Non-pigmented ciliary epithelial cell (primary cell): ENCODE data around the gene OR10J1.
"Not testable (repeated sequence)": the region's sequence is repeated elsewhere in the genome, so short reads cannot be mapped to it uniquely, and the experiment has no call there.

Source experiments
- DNase-seq: peaks from one replicate; pipeline ENCODE4 v3.0.0-alpha.2; 2010; ENCODE audit warnings: low read depth

Gene OR10J1, protein sequence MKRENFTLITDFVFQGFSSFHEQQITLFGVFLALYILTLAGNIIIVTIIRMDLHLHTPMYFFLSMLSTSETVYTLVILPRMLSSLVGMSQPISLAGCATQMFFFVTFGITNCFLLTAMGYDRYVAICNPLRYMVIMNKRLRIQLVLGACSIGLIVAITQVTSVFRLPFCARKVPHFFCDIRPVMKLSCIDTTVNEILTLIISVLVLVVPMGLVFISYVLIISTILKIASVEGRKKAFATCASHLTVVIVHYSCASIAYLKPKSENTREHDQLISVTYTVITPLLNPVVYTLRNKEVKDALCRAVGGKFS

DNA sequence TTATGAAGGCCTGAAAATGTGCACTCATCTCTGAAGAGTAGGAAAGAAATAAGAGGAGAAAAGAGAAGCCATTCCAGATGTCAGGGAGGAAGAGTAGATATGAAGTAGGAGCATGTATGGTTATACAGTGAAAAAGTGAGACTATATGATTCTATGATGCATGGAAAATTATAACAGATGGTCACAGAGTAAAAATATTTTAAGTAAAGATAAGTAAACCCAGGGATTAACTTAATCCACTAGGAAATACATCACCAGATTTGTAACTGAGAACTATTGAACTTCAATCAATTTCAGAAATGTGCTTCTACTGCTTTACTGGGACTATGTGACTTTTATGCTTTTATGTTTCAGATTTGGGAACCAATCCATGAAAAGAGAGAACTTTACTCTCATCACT, at the start of gene OR10J1:
OR10J1 (plus strand) TSS at position 301 of the 400 bp plus-strand sequence; CDS start at position 371, 70 bp downstream.
- DNase-seq, result no peak

DNA sequence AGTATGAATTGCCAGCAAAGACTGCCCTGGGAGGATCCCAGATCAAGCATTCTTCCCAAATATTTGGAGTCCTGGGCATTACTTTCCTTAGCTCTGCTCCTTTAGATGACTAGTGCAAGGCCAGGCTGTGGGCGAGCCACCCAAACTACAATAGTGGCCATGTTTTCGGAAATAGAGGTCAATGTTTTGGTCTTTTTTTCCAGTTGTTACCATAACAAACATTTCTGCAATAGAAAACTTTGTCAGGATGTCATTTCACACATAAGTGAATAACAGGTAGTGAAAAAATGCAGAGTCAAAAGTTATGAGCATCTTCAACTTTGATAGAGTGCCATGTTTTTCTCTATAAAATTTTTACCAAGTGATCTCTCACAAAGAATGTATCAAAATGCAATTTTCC, 32.7 kb upstream of the OR10J1 start:
- no peak for DNase-seq

DNA sequence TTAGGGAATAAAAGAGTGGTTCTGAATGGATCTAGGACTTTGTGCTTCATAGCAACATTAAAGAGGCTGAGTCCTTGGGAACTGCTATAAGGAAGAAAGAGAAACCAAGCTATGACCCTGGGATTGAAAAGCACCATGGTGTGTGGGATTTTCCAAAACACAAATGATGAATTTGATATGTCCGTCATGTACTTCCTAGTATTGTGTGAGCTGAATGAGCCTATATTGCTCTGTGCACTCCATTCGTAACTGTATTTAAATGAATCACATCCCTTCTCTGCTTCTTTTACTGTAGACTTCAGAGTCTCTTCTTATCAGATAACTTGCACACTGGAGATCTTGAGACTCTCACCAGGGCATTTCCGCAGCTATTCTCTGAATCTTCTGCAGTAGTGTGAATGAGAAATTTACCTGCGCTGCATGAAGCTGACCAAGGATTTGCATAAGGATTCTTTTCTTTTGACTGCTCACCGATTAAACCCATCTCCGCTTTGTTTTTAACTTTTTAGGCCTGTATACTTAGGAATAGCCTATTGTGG, 30.6 kb upstream of the OR10J1 start:
- DNase-seq, result no peak

DNA sequence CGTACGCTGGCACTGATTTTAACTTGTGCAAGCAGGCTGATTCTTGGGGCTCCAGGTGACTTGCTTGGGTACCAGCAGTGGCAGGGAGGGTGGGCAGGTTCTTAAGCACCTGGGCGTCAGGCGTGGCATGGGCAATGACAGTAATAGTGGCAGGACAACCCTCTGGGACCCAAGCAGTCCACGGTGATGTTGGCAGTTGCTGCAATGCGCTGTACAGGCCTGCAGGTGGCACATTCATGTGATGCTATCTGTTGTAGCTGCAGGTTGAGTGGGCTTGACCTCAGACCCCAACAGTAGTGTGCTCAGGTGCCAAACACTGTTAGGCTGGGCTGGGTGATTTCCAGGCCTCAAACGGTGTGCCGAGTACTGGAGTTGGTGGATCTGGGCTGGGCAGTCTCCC, 17.7 kb upstream of the OR10J1 start:
- no peak for DNase-seq

DNA sequence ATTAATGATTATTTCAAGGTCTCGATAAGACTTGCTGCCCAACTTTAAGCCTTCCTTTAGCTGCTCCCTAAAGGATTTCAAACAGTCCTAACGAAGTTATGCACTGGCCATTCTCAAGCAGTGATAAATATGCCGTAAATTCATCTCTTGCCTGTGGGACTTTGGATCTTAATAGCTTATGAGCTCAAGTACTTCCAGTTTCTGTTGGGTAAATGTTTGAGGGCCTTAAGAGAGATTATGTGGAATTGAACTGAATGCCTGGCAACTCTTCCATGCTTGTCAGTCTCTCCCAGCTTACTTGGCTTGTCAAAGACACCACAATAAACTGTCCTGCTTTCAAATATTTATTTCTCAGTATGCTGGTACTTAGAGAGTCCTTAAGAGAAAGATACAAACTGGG, 11.0 kb upstream of the OR10J1 start:
- no peak for DNase-seq

DNA sequence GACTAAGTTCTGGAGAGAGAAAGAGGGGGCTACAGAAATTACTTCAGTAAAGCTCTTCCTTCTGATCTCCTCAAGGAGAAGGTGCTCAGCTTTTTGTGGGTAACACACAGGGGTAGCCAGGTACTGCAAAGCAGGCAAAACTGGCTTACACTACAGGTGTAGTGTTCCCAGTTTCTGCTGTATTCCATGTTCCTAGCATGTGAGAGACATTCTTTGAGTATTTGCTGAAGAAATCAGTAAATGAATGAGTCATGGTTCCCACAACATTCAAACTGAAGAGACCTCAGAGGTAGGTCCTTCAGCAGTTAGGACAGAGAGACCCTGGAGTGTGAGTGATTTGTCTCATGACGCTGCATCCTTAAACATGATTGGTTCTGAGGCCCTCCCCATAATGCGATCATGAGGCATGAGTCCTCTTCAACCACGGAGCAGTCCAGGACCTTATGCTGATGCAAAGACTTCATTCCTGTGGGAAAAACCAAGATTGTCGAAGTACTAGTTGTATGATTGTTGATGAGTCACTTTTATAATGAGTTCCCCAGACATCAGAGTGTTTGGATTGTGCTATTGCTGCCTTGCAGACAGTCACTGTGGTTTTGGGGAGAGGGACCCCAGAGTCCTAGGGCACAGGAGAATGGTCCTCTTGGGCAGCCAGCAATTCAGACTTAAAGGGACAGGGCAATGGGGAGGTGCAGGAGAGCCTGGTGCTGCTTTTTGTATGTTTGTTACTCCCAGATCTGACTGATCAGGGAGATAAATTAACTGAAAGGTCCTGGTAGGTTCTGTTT, 10.3 kb upstream of the OR10J1 start:
- DNase-seq, result peak; percentile 88

DNA sequence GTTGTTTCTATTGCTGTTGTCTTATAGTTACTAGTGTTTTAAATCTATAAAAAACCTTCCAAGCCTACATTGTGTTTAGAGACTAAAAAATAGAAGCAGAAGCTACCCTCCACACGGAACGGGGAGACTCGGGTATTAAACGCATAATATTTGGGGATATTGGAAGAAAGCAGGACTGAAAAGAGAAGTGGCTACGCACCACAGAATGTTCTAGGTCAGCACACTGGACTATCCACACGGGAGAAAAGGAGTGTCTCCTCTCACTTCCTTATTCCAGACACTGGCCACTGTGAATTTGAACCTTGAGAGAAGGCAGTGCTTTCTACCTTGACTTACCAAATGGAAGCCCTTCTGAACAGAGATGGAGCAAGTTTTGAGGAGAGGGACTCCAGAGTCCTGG, 8.5 kb upstream of the OR10J1 start:
- no peak for DNase-seq

DNA sequence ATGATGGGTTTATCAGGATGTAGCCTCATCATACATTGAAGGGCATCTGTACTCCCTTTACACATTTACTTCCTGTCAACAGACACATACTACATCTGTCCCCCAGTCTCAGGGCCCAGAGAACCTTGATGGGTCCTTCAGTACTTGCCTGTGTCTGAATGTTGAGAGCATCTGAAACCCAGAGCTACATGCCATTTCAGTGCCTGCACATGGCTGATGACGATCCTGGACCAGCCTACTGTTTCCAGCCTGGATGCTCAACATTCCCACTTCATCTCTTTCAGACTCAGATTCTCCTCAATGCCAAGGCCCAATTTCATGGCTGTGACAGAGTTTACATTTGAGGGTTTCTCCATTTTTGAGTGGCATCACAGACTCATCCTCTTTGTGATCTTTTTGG, 7.6 kb upstream of the OR10J1 start, which contains the start of gene OR10J4:
OR10J4 (plus strand) TSS at position 301 of the 400 bp plus-strand sequence.
- no peak for DNase-seq

DNA sequence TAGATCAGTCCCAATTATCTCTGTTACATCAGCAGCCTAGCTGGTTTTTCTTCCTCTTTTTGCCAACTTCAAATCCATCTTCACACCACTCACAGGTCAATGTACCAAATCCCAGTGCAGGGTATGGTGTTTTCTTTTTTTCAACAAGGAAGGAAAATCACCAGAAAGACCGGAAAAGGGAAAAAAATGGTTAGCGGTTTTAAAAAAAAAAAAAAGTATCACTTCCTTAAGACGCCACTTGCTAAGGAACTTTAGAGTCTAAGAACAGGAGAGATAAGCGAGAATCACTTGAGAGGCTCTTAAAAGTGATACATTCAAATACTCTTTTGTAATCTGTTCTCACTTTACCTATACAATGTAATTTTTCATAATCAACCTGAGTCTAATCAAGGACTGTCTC, 3.1 kb upstream of the OR10J1 start:
- DNase-seq, result no peak

DNA sequence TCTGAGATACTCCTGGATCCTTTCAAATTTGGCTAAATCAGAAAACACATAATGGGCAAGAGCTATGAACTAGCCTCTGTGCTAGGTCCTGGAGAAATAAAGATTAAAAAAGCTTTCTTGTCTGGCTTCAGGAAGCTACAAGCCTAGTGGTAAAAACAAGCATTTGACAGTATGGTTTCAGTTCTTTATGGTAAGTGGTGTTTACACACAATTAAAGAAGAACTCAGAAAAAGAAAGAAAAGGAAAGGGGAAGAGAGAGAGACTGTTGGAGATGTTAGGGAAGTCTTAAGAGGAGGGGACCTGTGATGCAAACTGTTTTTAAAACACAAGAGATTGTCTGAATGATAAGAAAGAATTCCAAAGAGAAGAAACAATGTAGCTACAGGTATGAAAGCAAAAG, 1.8 kb downstream of the OR10J1 start:
- DNase-seq, result no peak

DNA sequence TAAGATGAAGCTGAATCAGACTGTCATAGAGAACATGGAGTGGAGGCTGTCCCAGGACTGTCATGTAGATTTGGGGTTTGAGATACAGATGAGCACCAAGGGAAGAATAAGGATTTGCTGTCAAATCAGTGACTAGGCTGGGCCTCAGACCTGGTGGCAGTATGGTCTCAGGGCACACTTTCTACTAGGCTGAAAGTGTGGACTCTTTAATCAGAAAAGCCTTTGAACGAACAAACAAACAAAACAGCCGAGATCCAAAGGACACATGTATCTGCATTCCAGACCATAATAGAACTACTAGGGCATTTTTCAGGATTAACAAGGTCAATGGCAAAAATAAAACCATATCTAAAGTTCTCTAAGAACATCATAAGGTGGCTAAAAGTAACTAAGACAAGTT, 2.9 kb downstream of the OR10J1 start:
- DNase-seq, result no peak

DNA sequence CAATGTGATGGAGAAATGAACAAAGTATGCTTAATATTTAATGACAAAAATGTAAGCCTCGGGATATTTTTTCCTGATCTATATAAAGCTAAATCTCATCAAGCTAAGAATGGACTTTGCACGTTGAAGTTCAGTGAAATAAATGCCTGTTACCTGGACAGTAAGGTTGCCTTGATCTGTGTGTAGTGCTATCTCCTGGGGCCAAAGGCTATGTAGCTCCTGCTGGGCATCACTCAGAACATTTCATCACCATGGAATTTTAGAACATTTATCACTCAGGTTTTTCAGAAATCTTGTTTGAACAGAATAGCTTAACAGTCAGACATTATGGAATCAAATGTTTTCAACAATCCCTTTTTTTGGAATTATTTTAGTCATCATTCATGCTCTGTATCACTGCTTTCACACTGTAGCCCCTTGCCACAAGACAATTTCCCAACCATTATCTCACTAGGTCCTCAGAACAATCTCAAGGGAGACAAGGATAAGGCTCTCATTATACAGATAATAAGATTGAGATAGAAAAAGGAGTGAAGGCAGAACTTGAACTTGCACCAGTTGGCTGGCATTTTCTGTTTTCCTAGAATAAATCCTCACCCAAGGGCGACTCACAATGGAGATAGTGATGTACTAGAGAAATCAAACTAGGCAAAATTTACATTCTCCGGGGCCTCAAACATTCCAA, 3.7 kb downstream of the OR10J1 start:
- DNase-seq, result no peak

DNA sequence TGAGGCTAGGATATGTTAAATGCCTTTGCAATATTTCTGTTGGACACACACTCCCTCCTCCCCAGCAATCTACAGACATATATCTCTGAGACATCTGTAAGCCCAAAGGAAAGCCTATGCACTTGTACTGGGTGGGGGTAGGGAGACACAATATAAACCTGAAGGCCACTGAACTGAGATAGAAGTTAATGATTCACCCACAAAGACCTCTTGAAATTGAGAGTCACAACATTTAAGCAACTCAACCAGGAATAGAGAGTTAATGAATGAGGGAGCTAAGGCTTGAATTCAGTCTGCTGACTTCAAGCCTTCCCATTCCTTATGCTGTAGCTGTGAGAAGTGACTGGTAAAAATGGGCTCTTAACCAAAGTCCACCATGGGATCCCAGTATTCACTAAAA, 5.0 kb downstream of the OR10J1 start:
- no peak for DNase-seq

DNA sequence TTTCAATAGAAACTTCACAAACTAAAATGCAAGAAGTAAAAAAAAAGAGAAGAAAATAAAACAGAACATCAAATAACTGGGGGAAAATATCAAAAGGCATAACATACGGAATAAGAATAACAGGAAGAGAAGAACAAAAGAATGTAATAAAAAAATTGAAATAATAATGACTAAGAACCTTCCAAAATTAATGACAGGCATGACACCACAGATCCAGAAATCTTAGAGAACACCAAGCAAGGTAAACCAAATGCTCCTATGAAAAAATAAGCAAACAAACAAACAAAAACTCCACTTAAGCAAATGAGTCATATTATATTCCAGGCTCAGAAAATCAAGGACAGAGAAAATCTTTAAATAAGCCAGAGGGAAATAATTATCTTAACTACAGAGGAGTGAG, 8.7 kb downstream of the OR10J1 start:
- DNase-seq, result no peak

DNA sequence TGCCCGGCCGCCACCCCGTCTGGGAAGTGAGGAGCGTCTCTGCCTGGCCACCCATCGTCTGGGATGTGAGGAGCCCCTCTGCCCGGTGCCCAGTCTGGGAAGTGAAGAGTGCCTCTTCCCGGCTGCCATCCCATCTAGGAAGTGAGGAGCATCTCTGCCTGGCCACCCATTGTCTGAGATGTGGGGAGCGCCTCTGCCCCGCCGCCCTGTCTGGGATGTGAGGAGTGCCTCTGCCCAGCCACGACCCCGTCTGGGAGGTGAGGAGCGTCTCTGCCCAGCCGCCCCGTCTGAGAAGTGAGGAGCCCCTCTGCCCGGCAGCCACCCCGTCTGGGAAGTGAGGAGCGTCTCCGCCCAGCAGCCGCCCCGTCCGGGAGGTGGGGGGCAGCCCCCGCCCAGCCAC, 10.1 kb downstream of the OR10J1 start:
- not testable (repeated sequence) for DNase-seq

DNA sequence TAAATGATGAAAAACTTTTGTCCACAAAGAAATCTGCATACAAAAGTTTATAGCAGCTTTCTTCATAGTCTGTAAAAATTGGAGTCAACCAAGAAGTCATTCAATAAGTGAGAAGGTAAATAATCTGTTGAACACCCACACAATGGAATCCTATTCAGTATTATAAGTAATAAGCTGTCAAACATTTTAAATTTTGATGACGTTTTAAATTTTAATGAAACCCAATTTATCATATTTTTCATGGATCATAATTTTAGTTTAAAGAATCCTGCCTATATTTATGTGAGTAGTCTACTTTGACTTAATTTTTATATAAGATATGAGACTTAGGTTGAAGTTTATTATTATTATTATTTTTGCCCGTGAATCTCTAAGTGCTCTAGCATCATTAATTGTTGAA, 20.0 kb downstream of the OR10J1 start:
- no peak for DNase-seq

DNA sequence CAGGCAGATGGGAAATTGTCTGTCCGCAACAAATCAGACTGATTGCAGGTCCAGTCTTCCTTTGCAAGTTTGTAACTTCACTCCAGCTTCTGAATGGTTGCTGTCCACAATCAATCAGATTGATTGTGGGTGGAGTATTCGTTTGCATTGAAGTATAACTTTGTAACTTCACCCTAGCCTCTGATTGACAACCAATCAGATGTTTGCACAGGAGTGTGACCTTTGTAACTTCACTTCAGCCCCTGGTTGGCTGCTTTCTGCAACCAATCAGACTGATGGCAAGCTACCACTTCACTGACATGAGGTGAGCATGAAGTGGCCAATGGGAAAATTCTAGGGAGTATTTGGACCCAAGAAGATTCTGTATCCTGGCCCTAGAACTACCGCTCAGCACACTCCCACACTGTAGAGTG, 25.7 kb downstream of the OR10J1 start:
- no peak for DNase-seq

DNA sequence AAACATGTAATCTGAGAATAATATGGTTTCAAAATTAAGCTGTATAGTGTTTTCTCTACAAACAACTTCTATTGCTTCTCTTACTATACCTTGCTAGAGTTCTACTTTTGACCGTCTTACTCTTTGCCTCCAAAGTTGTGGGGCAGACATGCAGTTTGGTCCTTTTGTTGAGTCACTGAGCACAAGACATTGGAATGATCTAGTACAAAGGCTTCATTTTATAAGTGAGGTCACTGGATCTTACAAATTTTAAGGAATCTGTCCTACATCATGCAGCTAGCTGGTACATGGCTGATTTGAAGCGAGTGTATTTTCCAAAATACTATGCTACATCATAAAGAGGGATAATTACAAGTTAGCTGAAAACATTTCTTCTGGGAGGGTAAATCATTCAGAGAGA, 28.8 kb downstream of the OR10J1 start:
- no peak for DNase-seq

DNA sequence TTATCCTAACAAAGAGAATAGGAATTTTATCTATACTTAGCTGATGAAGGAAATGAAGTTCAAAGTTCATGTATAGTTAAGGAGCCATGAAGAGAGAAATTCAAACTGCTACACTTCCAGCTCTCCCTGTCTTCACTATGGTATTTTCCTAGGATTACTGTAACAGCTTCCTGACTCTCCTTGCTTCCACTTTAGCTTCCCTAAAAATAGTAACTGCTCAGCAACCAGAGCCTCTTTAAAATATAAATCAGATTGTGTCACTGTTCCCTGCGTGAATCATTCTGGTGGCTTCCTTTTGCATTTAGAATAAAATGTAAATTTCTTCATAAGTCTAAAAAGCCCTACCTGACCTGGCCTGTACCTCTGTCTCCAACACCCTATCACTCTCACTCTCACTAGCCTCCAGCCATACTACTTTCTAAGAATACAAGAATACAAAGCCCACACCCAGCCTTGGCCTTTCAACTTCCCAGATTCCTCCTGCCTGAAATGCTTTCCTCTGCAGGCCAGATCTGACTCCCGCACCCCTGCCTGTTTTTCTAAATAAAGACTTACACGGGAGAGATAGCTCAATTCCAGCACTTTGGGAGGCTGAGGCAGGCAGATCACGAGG, 30.5 kb downstream of the OR10J1 start:
- no peak for DNase-seq

DNA sequence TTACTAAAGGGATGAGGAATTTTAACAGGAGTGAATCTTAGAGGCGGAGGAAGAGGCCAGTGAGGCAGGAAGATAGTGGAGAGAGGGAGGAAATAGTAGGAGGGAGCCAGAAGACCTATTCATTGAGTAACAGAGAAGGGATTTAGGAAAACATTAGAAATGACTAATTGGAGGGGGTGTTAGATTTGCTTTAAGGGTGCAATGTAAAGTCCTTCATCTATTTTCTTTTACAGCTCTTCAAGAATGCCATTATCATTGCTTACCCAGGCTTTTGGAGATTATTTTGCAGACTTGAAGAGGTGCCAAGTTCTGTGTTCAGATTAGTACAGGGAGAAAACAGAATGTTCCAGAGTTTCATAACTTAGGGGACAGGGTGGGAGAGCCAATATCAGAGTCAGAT, 33.8 kb downstream of the OR10J1 start:
- peak; percentile 4 for DNase-seq

DNA sequence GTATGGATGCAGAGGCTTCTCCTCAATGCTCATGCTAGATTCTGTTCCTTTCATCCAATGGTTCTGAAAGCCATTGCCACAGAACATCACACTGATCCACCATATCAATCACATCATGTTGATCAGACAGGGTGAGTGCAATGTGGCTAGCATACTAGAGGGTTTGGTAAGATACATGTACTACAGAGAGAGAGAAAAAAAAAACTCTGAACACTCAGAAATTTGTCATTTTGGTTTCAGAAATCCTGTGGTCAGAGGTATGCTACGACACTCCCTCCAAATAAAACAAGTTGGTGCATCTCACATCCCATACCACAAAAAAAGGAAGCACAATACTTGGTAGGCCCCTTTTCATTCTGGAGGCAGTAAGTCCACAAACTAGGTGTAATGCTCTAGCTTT, 35.4 kb downstream of the OR10J1 start:
- no peak for DNase-seq

DNA sequence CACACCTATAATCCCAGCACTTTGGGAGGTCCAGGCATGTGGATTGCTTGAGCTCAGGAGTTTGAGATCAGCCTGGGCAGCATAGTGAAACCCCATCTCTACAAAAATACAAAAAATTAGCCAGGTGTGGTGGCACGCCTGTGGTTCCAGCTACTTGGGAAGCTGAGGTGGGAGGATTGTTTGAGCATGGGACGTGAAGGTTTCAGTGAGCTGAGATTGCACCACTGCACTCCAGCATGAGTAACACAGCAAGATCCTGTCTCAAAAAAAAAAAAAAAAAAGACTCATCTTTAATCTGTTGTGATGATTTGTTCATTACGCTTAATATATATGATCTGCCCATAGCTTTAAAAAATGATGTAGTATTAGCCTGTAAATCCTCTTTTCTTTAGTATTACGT, 44.0 kb downstream of the OR10J1 start:
- DNase-seq, result no peak
